Osteoblast (primary cell): ENCODE measurements around the gene PTPRN2. TPM values are rescaled to one million over a fixed set of nuclear protein-coding genes. Genes with fewer than 3 reads are reported as not detected.

ENCODE experiments used
- DNase-seq: peaks from one replicate; pipeline ENCODE4 v3.0.0; 2011; ENCODE audit warnings: low spot score, mixed read lengths; ENCODE audit not compliant: insufficient read length; ENCODE audit errors: missing footprints
- H2AFZ ChIP-seq: 2 replicates; pipeline ENCODE4 v1.6.0; 2011; ENCODE audit warnings: mild to moderate bottlenecking, low read length
- H3K27ac ChIP-seq: 2 replicates; pipeline ENCODE4 v1.5.1; 2011; ENCODE audit warnings: mild to moderate bottlenecking, low read depth, low read length, moderate library complexity
- H3K27me3 ChIP-seq: 2 replicates; pipeline ENCODE4 v1.6.0; 2012; ENCODE audit warnings: mild to moderate bottlenecking, control low read depth, inconsistent platforms, low read length, moderate library complexity; ENCODE audit not compliant: insufficient read depth
- H3K36me3 ChIP-seq: 2 replicates; pipeline ENCODE4 v1.5.1; 2011; ENCODE audit warnings: mild to moderate bottlenecking, low read length, control low read depth, moderate library complexity; ENCODE audit not compliant: insufficient read depth
- H3K4me1 ChIP-seq: 2 replicates; pipeline ENCODE4 v1.5.1; 2011; ENCODE audit warnings: mild to moderate bottlenecking, low read length, control low read depth, moderate library complexity; ENCODE audit not compliant: insufficient read depth
- H3K4me2 ChIP-seq: 2 replicates; pipeline ENCODE4 v1.6.0; 2011; ENCODE audit warnings: mild to moderate bottlenecking, low read length; ENCODE audit not compliant: insufficient read depth
- H3K4me3 ChIP-seq: fragments of 200-600 bp; sonication (generic); 3 replicates; pipeline ENCODE4 v1.5.1; 2012; ENCODE audit warnings: mild to moderate bottlenecking, low read length, inconsistent platforms; ENCODE audit not compliant: insufficient read depth
- H3K79me2 ChIP-seq: 2 replicates; pipeline ENCODE4 v1.6.0; 2012; ENCODE audit warnings: mild to moderate bottlenecking, low read length, control low read depth, inconsistent platforms; ENCODE audit not compliant: insufficient read depth
- H3K9me3 ChIP-seq: 2 replicates; pipeline ENCODE4 v1.5.1; 2011; ENCODE audit warnings: low read depth, low read length, control low read depth
- H4K20me1 ChIP-seq: 2 replicates; pipeline ENCODE4 v1.6.0; 2012; ENCODE audit warnings: mild to moderate bottlenecking, low read length, control low read depth; ENCODE audit not compliant: insufficient read depth
- total RNA-seq: library from RNA; depleted of rRNA; stranded (reverse); fragments of >200 nt; gene quantifications from 2 replicates; pipeline ENCODE4 v1.2.3, GENCODE V29; 2012
- TF ChIP-seq, protein P1 (sequence below): IDR thresholded peaks from 2 replicates; pipeline ENCODE4 v1.5.1; 2011; ENCODE audit warnings: mild to moderate bottlenecking, low read depth, low read length, moderate library complexity; ENCODE audit errors: extremely low read depth

The PTPRN2 gene
- total RNA-seq, 1 donor, result 0.36 TPM

DNA sequence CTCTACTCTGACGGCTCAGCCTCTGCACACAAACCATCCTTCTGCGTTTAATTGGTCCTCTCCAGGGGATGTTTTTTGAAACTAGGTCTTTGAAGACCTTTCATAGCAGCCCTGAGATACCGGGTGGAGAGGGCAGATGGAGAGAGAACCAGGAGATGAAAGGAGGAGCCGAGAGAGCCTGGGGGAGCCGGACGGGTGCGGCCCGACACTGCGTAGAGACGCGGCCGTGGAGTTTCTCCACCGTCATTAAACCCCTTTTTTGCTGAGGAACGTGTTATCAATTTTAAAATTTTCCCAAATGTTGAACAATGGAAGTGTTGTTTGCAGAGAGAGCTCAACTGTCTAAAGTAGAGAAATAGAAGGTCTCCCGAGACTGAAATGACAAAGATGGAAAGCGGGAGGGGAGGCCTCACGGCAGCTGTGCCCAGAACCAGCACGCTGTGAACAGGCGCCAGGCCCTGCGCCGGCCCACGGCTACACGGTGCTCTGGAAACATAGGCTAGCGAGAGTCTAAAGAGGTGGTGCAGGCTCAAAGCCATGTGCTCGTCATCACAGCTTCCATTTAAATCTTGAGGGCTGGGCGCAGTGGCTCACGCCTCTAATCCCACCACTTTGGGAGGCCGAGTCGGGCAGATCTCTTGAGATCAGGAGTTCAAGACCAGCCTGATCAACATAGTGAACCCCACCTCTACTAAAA lies 307.0 kb downstream of the PTPRN2 start:
- Histone ChIP-seq H2AFZ (no peak overlapping the region), H3K4me1 (no peaks in the 10 kb centered on the region), H3K27me3 (no peaks in the 10 kb centered on the region), H3K27ac (no peak overlapping the region), H3K4me2 (no peak overlapping the region), H3K36me3 (no peaks in the 10 kb centered on the region), H3K79me2 (no peaks in the 10 kb centered on the region), H4K20me1 (no peaks in the 10 kb centered on the region), H3K9me3 (no peaks in the 10 kb centered on the region), H3K4me3 (no peak overlapping the region)
- TF ChIP-seq, protein P1, sequence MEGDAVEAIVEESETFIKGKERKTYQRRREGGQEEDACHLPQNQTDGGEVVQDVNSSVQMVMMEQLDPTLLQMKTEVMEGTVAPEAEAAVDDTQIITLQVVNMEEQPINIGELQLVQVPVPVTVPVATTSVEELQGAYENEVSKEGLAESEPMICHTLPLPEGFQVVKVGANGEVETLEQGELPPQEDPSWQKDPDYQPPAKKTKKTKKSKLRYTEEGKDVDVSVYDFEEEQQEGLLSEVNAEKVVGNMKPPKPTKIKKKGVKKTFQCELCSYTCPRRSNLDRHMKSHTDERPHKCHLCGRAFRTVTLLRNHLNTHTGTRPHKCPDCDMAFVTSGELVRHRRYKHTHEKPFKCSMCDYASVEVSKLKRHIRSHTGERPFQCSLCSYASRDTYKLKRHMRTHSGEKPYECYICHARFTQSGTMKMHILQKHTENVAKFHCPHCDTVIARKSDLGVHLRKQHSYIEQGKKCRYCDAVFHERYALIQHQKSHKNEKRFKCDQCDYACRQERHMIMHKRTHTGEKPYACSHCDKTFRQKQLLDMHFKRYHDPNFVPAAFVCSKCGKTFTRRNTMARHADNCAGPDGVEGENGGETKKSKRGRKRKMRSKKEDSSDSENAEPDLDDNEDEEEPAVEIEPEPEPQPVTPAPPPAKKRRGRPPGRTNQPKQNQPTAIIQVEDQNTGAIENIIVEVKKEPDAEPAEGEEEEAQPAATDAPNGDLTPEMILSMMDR, result no peak
- DNase-seq, result peak; percentile 68

DNA sequence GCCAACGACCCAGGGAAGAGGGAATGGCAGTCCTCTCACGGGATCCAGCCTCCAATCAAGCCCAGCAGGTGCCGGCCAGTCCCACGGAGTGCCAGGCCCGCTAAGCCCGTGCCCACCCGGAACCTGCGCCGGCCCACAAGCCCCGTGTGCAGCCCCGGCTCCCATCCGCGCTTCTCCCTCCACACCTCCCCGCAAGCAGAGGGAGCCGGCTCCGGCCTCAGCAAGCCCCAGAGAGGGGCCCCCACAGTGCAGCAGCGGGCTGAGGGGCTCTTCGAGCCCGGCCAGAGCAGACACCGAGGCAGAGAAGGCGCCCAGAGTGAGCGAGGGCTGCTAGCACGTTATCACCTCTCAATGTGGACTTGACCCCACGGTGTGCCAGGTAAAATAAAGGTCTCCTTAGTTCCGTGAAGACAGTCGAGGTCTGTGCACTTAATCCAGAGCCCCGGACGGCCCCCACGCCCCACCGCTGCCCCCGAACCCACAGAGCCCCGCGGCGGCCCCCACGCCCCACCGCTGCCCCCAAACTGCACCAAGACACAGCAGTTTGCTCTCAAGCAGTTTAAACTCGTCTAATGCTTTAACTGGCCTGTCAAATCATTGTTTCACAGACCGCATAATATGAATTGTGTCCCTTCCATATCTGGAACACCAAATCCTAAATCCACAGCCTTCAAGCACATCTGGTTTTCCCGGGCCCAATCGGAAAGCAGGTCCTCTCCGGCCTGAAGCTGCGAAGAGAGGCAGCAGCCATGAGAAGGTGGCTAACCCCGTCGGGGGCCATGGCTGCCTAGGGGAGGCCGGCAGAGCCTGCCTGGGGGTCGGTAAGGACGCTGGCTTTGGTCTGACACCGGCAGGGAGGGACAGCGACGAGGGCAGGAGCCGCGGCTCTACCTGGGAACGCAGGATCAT lies 307.8 kb downstream of the PTPRN2 start:
- H3K9me3 ChIP-seq, result no peaks in the 10 kb centered on the region
- TF ChIP-seq, protein P1, result no peak
- DNase-seq, result peak; percentile 38

DNA sequence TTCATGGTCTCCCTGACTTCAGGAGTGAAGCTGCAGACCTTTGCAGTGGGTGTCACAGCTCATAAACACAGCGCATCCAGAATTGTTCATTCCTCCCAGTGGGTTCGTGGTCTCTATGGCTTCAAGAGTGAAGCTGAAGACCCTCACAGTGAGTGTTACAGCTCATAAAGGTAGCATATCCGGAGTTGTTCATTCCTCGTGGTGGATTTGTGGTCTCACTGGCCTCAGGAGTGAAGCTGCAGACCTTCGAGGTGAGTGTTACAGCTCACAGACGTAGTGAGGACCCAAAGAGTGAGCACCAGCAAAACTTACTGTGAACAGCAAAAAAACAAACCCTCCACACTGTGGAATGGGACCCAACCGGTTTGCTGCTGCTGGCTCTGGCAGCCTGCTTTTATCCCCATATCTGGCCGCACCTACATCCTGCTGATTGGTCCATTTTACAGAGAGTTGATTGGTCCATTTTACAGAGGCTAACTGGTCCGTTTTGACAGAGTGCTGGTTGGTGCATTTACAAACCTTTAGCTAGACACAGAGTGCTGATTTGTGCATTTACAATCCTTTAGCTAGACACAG lies 308.8 kb downstream of the PTPRN2 start:
- Histone ChIP-seq H4K20me1 (no peaks in the 10 kb centered on the region), H3K4me3 (no peak overlapping the region), H3K9me3 (no peaks in the 10 kb centered on the region), H3K79me2 (no peaks in the 10 kb centered on the region), H2AFZ (no peak overlapping the region), H3K4me1 (no peaks in the 10 kb centered on the region), H3K36me3 (no peaks in the 10 kb centered on the region), H3K4me2 (no peak overlapping the region), H3K27me3 (no peaks in the 10 kb centered on the region), H3K27ac (no peak overlapping the region)
- DNase-seq, result peak; percentile 23
- TF ChIP-seq, protein P1, result no peak

More for the DNA sequence above, 307.8 kb downstream of the PTPRN2 start:
- Histone ChIP-seq H3K4me3 (no peak overlapping the region), H2AFZ (no peak overlapping the region), H3K36me3 (no peaks in the 10 kb centered on the region), H3K4me1 (no peaks in the 10 kb centered on the region), H3K27ac (no peak overlapping the region), H3K27me3 (no peaks in the 10 kb centered on the region), H3K79me2 (no peaks in the 10 kb centered on the region), H3K4me2 (no peak overlapping the region), H4K20me1 (no peaks in the 10 kb centered on the region)
